ENCODE data around the gene SMU1. TPM values are rescaled to one million over a fixed set of nuclear protein-coding genes. Genes with fewer than 3 reads are reported as not detected.

SMU1 gene
- total RNA-seq, 1 experiment from 2014 or later: 23.6 TPM

GRCh38 chr9:33022755-33023154, 53.7 kb downstream of the SMU1 start:
- H3K27me3 ChIP-seq (replicated peaks; ENCODE audit: control insufficient read depth, insufficient read depth, low read length): no peaks in the 10 kb centered on the region
- BruUV-seq (replicated peaks): no TSS peak
- no peak for TF ChIP-seq CTCF (IDR thresholded peaks at IDR 0.05; ENCODE audit: insufficient read depth in 1 of 2, low read depth in 1 of 2, low read length in 1 of 2, severe bottlenecking in 1 of 2, unreplicated experiment in 1 of 2)
- peaks cover 20% of the 10 kb centered on the region for H3K4me1 Mint-ChIP-seq (ENCODE audit: low read depth, unreplicated experiment)
- no peak overlapping the region for H3K4me3 ChIP-seq (ENCODE audit: low read depth, low read length)
- ChIA-PET POLR2A (no interaction called here), CTCF (no interaction called here)
- H3K9me3 ChIP-seq: no peaks in the 10 kb centered on the region
- no peaks in the 10 kb centered on the region for H3K9me3 Mint-ChIP-seq (ENCODE audit: unreplicated experiment)
- peaks cover 7% of the 10 kb centered on the region; the same call in 1 of the 2 replicates for H3K4me1 ChIP-seq
- H3K36me3 ChIP-seq (ENCODE audit: control insufficient read depth, insufficient read depth, low read length): 0 out of 2 replicates have a peak, but pooled peaks cover 1% of the 10 kb centered on the region
- H3K4me3 Mint-ChIP-seq (ENCODE audit: unreplicated experiment): no peak overlapping the region
- no peak for DNase-seq
- no peaks in the 10 kb centered on the region for H3K27me3 Mint-ChIP-seq (ENCODE audit: insufficient read depth, unreplicated experiment)
- H3K27ac Mint-ChIP-seq (ENCODE audit: unreplicated experiment): no peak overlapping the region
- H3K36me3 Mint-ChIP-seq (ENCODE audit: insufficient read depth, unreplicated experiment): peaks cover 46% of the 10 kb centered on the region
- intact Hi-C loops (cut with micrococcal nuclease; ENCODE audit: unreplicated experiment): no loop called here

GRCh38 chr9:33022303-33022702, 54.2 kb downstream of the SMU1 start:
- Mint-ChIP-seq H3K4me1 (ENCODE audit: low read depth, unreplicated experiment) (peaks cover 20% of the 10 kb centered on the region), H3K9me3 (ENCODE audit: unreplicated experiment) (no peaks in the 10 kb centered on the region), H3K36me3 (ENCODE audit: insufficient read depth, unreplicated experiment) (peaks cover 41% of the 10 kb centered on the region), H3K27ac (ENCODE audit: unreplicated experiment) (no peak overlapping the region), H3K27me3 (ENCODE audit: insufficient read depth, unreplicated experiment) (no peaks in the 10 kb centered on the region), H3K4me3 (ENCODE audit: unreplicated experiment) (no peak overlapping the region)
- ChIA-PET CTCF (no interaction called here), POLR2A (no interaction called here)
- Histone ChIP-seq H3K4me3 (ENCODE audit: low read depth, low read length) (no peak overlapping the region), H3K4me1 (peaks cover 4% of the 10 kb centered on the region; the same call in 1 of the 2 replicates), H3K27me3 (replicated peaks; ENCODE audit: control insufficient read depth, insufficient read depth, low read length) (no peaks in the 10 kb centered on the region), H3K36me3 (ENCODE audit: control insufficient read depth, insufficient read depth, low read length) (no peaks in the 10 kb centered on the region), H3K9me3 (no peaks in the 10 kb centered on the region)
- no peak for TF ChIP-seq CTCF (IDR thresholded peaks at IDR 0.05; ENCODE audit: insufficient read depth in 1 of 2, low read depth in 1 of 2, low read length in 1 of 2, severe bottlenecking in 1 of 2, unreplicated experiment in 1 of 2)
- BruUV-seq (replicated peaks): no TSS peak
- intact Hi-C loops (cut with micrococcal nuclease; ENCODE audit: unreplicated experiment): no loop called here
- no peak for DNase-seq

GRCh38 chr9:33019797-33020196, 56.7 kb downstream of the SMU1 start:
- peaks cover 7% of the 10 kb centered on the region for H3K4me1 Mint-ChIP-seq (ENCODE audit: low read depth, unreplicated experiment)
- H3K9me3 Mint-ChIP-seq (ENCODE audit: unreplicated experiment): no peaks in the 10 kb centered on the region
- ChIA-PET CTCF (no interaction called here), POLR2A (no interaction called here)
- no peak overlapping the region for H3K27ac Mint-ChIP-seq (ENCODE audit: unreplicated experiment)
- H3K4me3 Mint-ChIP-seq (ENCODE audit: unreplicated experiment): no peak overlapping the region
- intact Hi-C loops (cut with micrococcal nuclease; ENCODE audit: unreplicated experiment): no loop called here
- no peak for DNase-seq
- Histone ChIP-seq H3K9me3 (no peaks in the 10 kb centered on the region), H3K4me3 (ENCODE audit: low read depth, low read length) (no peak overlapping the region), H3K36me3 (ENCODE audit: control insufficient read depth, insufficient read depth, low read length) (no peaks in the 10 kb centered on the region), H3K27me3 (replicated peaks; ENCODE audit: control insufficient read depth, insufficient read depth, low read length) (no peaks in the 10 kb centered on the region), H3K4me1 (no peaks in the 10 kb centered on the region)
- BruUV-seq (replicated peaks): no TSS peak
- TF ChIP-seq CTCF (IDR thresholded peaks at IDR 0.05; ENCODE audit: insufficient read depth in 1 of 2, low read depth in 1 of 2, low read length in 1 of 2, severe bottlenecking in 1 of 2, unreplicated experiment in 1 of 2): no peak
- no peaks in the 10 kb centered on the region for H3K27me3 Mint-ChIP-seq (ENCODE audit: insufficient read depth, unreplicated experiment)
- H3K36me3 Mint-ChIP-seq (ENCODE audit: insufficient read depth, unreplicated experiment): peaks cover 16% of the 10 kb centered on the region
